HT-29 (cell line): Measurements from ENCODE around the gene PDC. TPM values are rescaled to one million over a fixed set of nuclear protein-coding genes. Genes with fewer than 3 reads are reported as not detected.
"Not testable (repeated sequence)": the region's sequence is repeated elsewhere in the genome, so short reads cannot be mapped to it uniquely, and the experiment has no call there.

Experiments
- DNase-seq: peaks from one replicate; pipeline ENCODE4 v3.0.0-alpha.2; 2015; ENCODE audit warnings: low spot score
- total RNA-seq: library from RNA; depleted of rRNA; stranded (reverse); fragments of >200 nt; shearing (Covaris generic); gene quantifications from 2 replicates; pipeline ENCODE4 v1.2.3, GENCODE V29; 2014

Gene PDC
- total RNA-seq, 1 experiment from 2014 or later, result not detected

- DNase-seq, result no peak
These were observed 5.0 kb upstream of the PDC start for GRCh38 chr1:186465946-186466345.

GRCh38 chr1:186465491-186465890 is 4.6 kb upstream of the PDC start:
- not testable (repeated sequence) for DNase-seq

GRCh38 chr1:186463926-186464325 is 3.0 kb upstream of the PDC start:
- DNase-seq, result no peak

GRCh38 chr1:186463511-186463910 is 2.6 kb upstream of the PDC start:
- DNase-seq, result no peak

GRCh38 chr1:186459161-186459560 is 1.8 kb downstream of the PDC start:
- DNase-seq, result not testable (repeated sequence)

GRCh38 chr1:186456729-186457255 is 4.1 kb downstream of the PDC start:
- no peak for DNase-seq

GRCh38 chr1:186454981-186455380 is 5.9 kb downstream of the PDC start:
- DNase-seq, result no peak

GRCh38 chr1:186446152-186446551 is 14.8 kb downstream of the PDC start:
- no peak for DNase-seq

GRCh38 chr1:186443638-186444037 is 17.3 kb downstream of the PDC start:
- DNase-seq, result no peak

GRCh38 chr1:186442651-186443375 is 18.1 kb downstream of the PDC start:
- peak; percentile 33 for DNase-seq

- DNase-seq, result peak; percentile 77
These were observed 20.3 kb downstream of the PDC start for GRCh38 chr1:186440584-186440983.

- DNase-seq, result no peak
These were observed 22.3 kb downstream of the PDC start for GRCh38 chr1:186438567-186438966.

GRCh38 chr1:186435336-186435735 is 25.6 kb downstream of the PDC start:
- DNase-seq, result no peak

- no peak for DNase-seq
These were observed 31.9 kb downstream of the PDC start for GRCh38 chr1:186429017-186429416.

GRCh38 chr1:186426118-186426517 is 34.8 kb downstream of the PDC start:
- no peak for DNase-seq

GRCh38 chr1:186424539-186424938 is 36.4 kb downstream of the PDC start:
- no peak for DNase-seq

- DNase-seq, result no peak
These were observed 39.5 kb downstream of the PDC start for GRCh38 chr1:186421446-186421845.

- no peak for DNase-seq
These were observed 40.0 kb downstream of the PDC start for GRCh38 chr1:186420923-186421322.

GRCh38 chr1:186420311-186420710 is 40.6 kb downstream of the PDC start:
- no peak for DNase-seq

GRCh38 chr1:186418503-186418902 is 42.4 kb downstream of the PDC start:
- DNase-seq, result no peak

GRCh38 chr1:186413319-186413718 is 47.6 kb downstream of the PDC start:
- no peak for DNase-seq

- DNase-seq, result no peak
These were observed 51.8 kb downstream of the PDC start for GRCh38 chr1:186409091-186409490.

- peak; percentile 64 for DNase-seq
These were observed 56.4 kb downstream of the PDC start for GRCh38 chr1:186404454-186405051.
